Endodermal cell (in vitro differentiated cells): ENCODE measurements around the gene KHDC3L. TPM values are rescaled to one million over a fixed set of nuclear protein-coding genes. Genes with fewer than 3 reads are reported as not detected.

Experiments
- DNase-seq: peaks from one replicate; pipeline ENCODE4 v3.0.0-alpha.2; 2017
- H3K27ac ChIP-seq: 2 replicates; pipeline ENCODE4 v1.5.1; 2013; ENCODE audit warnings: mild to moderate bottlenecking, low read depth, low read length, moderate library complexity
- H3K27me3 ChIP-seq: 2 replicates; pipeline ENCODE4 v1.6.1; 2013; ENCODE audit warnings: mild to moderate bottlenecking, low read length, moderate library complexity; ENCODE audit not compliant: insufficient read depth, control insufficient read depth, poor library complexity, severe bottlenecking
- H3K36me3 ChIP-seq: 2 replicates; pipeline ENCODE4 v1.7.0; 2013; ENCODE audit warnings: mild to moderate bottlenecking, low read length, moderate library complexity; ENCODE audit not compliant: control insufficient read depth, insufficient read depth
- H3K4me1 ChIP-seq: one replicate; pipeline ENCODE4 v1.7.0; 2013; ENCODE audit warnings: low read length; ENCODE audit not compliant: control insufficient read depth, insufficient read depth
- H3K4me3 ChIP-seq: 2 replicates; pipeline ENCODE4 v1.5.1; 2013; ENCODE audit warnings: mild to moderate bottlenecking, low read length, moderate library complexity
- H3K9ac ChIP-seq: 2 replicates; pipeline ENCODE4 v1.6.1; 2013; ENCODE audit warnings: mild to moderate bottlenecking, low read length, moderate library complexity; ENCODE audit not compliant: poor library complexity, severe bottlenecking; ENCODE audit errors: extremely low read depth
- H3K9me3 ChIP-seq: 2 replicates; pipeline ENCODE4 v1.6.1; 2013; ENCODE audit warnings: mild to moderate bottlenecking, low read length, moderate library complexity; ENCODE audit not compliant: control insufficient read depth
- H3K27ac Mint-ChIP-seq: 2 replicates; pipeline ENCODE4 v1.8.0; 2020; ENCODE audit warnings: mixed read lengths
- H3K27me3 Mint-ChIP-seq: 2 replicates; pipeline ENCODE4 v1.8.0; 2021; ENCODE audit warnings: mild to moderate bottlenecking, mixed read lengths; ENCODE audit not compliant: insufficient read depth
- H3K36me3 Mint-ChIP-seq: 2 replicates; pipeline ENCODE4 v1.8.0; 2020; ENCODE audit warnings: low read depth, mixed read lengths
- H3K4me1 Mint-ChIP-seq: 2 replicates; pipeline ENCODE4 v1.8.0; 2020; ENCODE audit warnings: mixed read lengths
- H3K4me3 Mint-ChIP-seq: 2 replicates; pipeline ENCODE4 v1.8.0; 2020; ENCODE audit warnings: mild to moderate bottlenecking, moderate library complexity, mixed read lengths
- H3K9me3 Mint-ChIP-seq: 2 replicates; pipeline ENCODE4 v1.8.0; 2020; ENCODE audit warnings: mild to moderate bottlenecking, mixed read lengths
- WGBS, 2 experiments: methylation state at CpG; one replicate each; pipeline versions ENCODE4 v1.1.5 to v1.1.7; 2013; ENCODE audit warnings: missing lambda C conversion rate in 2 of 2, mixed read lengths in 1 of 2; ENCODE audit not compliant: insufficient coverage in 1 of 2, insufficient read length in 1 of 2; 5-methylcytosine and 5-hydroxymethylcytosine counted together
- total RNA-seq, 2 donors: library from RNA; stranded (reverse); fragmentation: NEBNext Ultra II Directional in 1 of 2; extraction: Animal tissue kit (Norgen Biotek cat#: 25700) in 1 of 2; gene quantifications; 2 replicates in 1 of 2; 3 replicates in 1 of 2; pipeline ENCODE4 v1.2.1, GENCODE V29; 2021
- TF ChIP-seq, protein P1 (sequence below): fragments of 200-600 bp; sonication (generic); conservative IDR thresholded peaks from 2 replicates; pipeline ENCODE4 v1.5.0; 2021; ENCODE audit warnings: antibody characterized with exemption, mild to moderate bottlenecking

Gene KHDC3L
- total RNA-seq, 2 donors from 2014 or later, result not detected

DNA sequence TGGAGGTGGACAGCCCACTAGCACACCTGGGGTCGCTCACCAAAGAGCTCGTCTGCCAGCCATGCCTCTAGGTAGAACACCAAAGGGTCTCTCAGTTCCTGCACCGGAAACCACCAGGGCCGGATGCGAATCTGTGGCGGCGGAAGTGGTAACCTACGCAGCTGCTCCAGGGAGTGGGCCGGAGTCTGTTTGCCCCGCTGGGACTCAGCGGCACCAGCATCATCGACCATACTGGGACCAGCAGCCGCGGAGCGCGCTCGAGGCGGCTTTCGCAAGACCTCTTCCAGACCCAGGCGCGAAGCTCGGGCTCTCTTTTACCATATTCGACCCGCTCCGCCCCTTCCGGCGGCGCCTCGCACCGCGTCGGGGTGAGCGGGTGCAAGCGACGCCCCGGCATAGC lies 7.1 kb downstream of the KHDC3L start, which contains the start of gene OOEP:
Gene OOEP, minus strand, starts transcription at position 335 of the 400 bp plus-strand sequence. Its CDS starts 105 bp downstream, at position 230.
- WGBS, 2 experiments, result 96 to 97% methylated on average over 31 to 36 of the region's 36 CpGs
- no peaks in the 10 kb centered on the region for H3K36me3 Mint-ChIP-seq
- Histone ChIP-seq H3K4me1 (no peaks in the 10 kb centered on the region), H3K4me3 (no peak within 1 kb of the TSS), H3K9ac (no peak within 1 kb of the TSS), H3K9me3 (peaks cover 10% of the 10 kb centered on the region), H3K36me3 (no peaks in the 10 kb centered on the region), H3K27ac (no peak within 1 kb of the TSS), H3K27me3 (no peaks in the 10 kb centered on the region)
- no peaks in the 10 kb centered on the region for H3K27me3 Mint-ChIP-seq
- no peak for DNase-seq
- peaks cover 9% of the 10 kb centered on the region for H3K9me3 Mint-ChIP-seq
- H3K4me1 Mint-ChIP-seq, result peaks cover 8% of the 10 kb centered on the region
- no peak within 1 kb of the TSS for H3K4me3 Mint-ChIP-seq
- no peak within 1 kb of the TSS for H3K27ac Mint-ChIP-seq
- TF ChIP-seq, protein P1, sequence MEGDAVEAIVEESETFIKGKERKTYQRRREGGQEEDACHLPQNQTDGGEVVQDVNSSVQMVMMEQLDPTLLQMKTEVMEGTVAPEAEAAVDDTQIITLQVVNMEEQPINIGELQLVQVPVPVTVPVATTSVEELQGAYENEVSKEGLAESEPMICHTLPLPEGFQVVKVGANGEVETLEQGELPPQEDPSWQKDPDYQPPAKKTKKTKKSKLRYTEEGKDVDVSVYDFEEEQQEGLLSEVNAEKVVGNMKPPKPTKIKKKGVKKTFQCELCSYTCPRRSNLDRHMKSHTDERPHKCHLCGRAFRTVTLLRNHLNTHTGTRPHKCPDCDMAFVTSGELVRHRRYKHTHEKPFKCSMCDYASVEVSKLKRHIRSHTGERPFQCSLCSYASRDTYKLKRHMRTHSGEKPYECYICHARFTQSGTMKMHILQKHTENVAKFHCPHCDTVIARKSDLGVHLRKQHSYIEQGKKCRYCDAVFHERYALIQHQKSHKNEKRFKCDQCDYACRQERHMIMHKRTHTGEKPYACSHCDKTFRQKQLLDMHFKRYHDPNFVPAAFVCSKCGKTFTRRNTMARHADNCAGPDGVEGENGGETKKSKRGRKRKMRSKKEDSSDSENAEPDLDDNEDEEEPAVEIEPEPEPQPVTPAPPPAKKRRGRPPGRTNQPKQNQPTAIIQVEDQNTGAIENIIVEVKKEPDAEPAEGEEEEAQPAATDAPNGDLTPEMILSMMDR, result no peak

DNA sequence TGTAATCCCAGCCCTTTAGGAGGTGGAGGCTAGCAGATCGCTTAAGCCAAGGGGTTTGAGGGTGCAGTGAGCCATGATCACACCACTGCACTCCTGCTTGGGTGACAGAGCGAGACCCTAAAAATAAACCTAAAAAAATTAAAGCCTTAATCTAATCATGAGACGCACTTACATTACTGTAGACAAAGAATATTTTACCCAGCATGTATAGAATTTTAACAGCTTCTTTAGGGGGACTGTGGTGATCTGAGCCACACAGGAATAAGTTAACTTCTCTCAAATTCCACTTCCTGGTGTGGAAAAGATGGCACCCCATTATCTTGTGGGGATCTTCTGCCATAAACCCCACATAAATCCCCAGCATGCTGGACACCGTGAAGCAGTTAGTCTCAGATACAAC lies 9.5 kb downstream of the KHDC3L start:
- peaks cover 9% of the 10 kb centered on the region for H3K9me3 Mint-ChIP-seq
- H3K36me3 ChIP-seq, result no peaks in the 10 kb centered on the region

DNA sequence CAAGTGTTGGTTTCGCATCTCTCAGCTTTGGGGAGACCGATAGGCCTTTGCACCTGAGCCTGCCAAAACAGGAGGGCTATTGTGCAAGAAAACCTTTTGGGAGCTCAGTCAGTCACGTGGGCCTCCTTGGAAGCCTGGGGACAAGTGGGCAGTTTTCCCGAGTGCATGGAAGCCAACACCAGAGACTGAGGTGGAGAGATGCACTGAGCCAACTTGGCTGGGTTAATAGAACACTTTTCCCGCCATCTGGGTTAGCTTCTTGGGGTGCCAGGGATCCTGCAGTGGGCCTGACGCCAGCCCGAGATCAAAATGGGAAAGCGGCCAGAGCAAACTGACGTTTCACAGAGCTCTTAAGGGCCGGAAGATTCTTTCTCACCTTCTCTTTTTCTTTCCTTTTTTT lies 10.1 kb downstream of the KHDC3L start:
- Mint-ChIP-seq H3K36me3 (no peaks in the 10 kb centered on the region), H3K4me1 (peaks cover 8% of the 10 kb centered on the region)
- 90 to 93% methylated on average over 6 to 10 of the region's 10 CpGs for WGBS, 2 experiments

More for the DNA sequence above, 9.5 kb downstream of the KHDC3L start:
- no peak overlapping the region for H3K9ac ChIP-seq
- H3K4me3 Mint-ChIP-seq, result no peak overlapping the region
- H3K4me1 ChIP-seq, result no peaks in the 10 kb centered on the region
- peaks cover 10% of the 10 kb centered on the region for H3K9me3 ChIP-seq
- H3K36me3 Mint-ChIP-seq, result no peaks in the 10 kb centered on the region
- TF ChIP-seq, protein P1, result no peak
- WGBS, 2 experiments, result 93% methylated on average over 3 to 4 of the region's 4 CpGs
- no peaks in the 10 kb centered on the region for H3K27me3 Mint-ChIP-seq
- DNase-seq, result no peak
- no peak overlapping the region for H3K27ac ChIP-seq
- H3K27ac Mint-ChIP-seq, result no peak overlapping the region
- H3K4me1 Mint-ChIP-seq, result peaks cover 8% of the 10 kb centered on the region
- no peak overlapping the region for H3K4me3 ChIP-seq
- no peaks in the 10 kb centered on the region for H3K27me3 ChIP-seq

More for the DNA sequence above, 10.1 kb downstream of the KHDC3L start:
- no peaks in the 10 kb centered on the region for H3K36me3 ChIP-seq
- no peak for DNase-seq
- H3K4me1 ChIP-seq, result no peaks in the 10 kb centered on the region
- no peak overlapping the region for H3K9ac ChIP-seq
- H3K4me3 ChIP-seq, result no peak overlapping the region
- H3K9me3 ChIP-seq, result peaks cover 10% of the 10 kb centered on the region
- no peak overlapping the region for H3K27ac ChIP-seq
- H3K27me3 ChIP-seq, result no peaks in the 10 kb centered on the region
- H3K27ac Mint-ChIP-seq, result no peak overlapping the region
- no peaks in the 10 kb centered on the region for H3K27me3 Mint-ChIP-seq
- peaks cover 9% of the 10 kb centered on the region for H3K9me3 Mint-ChIP-seq
- no peak overlapping the region for H3K4me3 Mint-ChIP-seq
- TF ChIP-seq, protein P1, result no peak
